K562 (cell line): ENCODE data around the gene DCUN1D3. TPM values are rescaled to one million over a fixed set of nuclear protein-coding genes. Genes with fewer than 3 reads are reported as not detected.

Source experiments
- BCLAF1 ChIP-seq, 2 experiments: fragments of 450-650 bp in 1 of 2; IDR thresholded peaks; 2 replicates each; pipeline ENCODE4 v1.6.1; 2011 to 2017; ENCODE audit warnings: low read depth in 2 of 2, antibody characterized with exemption in 1 of 2, borderline replicate concordance in 1 of 2, low read length in 1 of 2, mild to moderate bottlenecking in 1 of 2, mixed read lengths in 1 of 2; ENCODE audit not compliant: control insufficient read depth in 1 of 2
- CBX3 ChIP-seq, 2 experiments: IDR thresholded peaks; 1 replicate in 1 of 2; 2 replicates in 1 of 2; pipeline ENCODE4 v1.6.1; 2012; ENCODE audit warnings: inconsistent platforms in 2 of 2, low read length in 2 of 2, borderline replicate concordance in 1 of 2, control low read depth in 1 of 2
- CSDE1 ChIP-seq, 2 experiments: fragments of 450-650 bp; IDR thresholded peaks; 2 replicates each; pipeline ENCODE4 v1.6.1; 2016; ENCODE audit warnings: mild to moderate bottlenecking in 1 of 2
- DPF2 ChIP-seq: fragments of 450-650 bp; IDR thresholded peaks from 2 replicates; pipeline ENCODE4 v1.6.1; 2016
- GABPB1 ChIP-seq: sonication (generic); formaldehyde crosslinking; IDR thresholded peaks from 2 replicates; pipeline ENCODE4 v1.8.0; 2022; ENCODE audit warnings: mild to moderate bottlenecking, missing genetic modification reagents
- KAT8 ChIP-seq: fragments of 450-650 bp; IDR thresholded peaks from 2 replicates; pipeline ENCODE4 v1.6.1; 2016; ENCODE audit warnings: low read depth, mild to moderate bottlenecking
- MITF ChIP-seq: IDR thresholded peaks from 2 replicates; pipeline ENCODE4 v1.6.1; 2014; ENCODE audit warnings: antibody characterized with exemption
- MNT ChIP-seq, 2 experiments: fragments of 450-650 bp; conservative IDR thresholded peaks; 2 replicates each; pipeline ENCODE4 v1.6.1; 2017; ENCODE audit warnings: mild to moderate bottlenecking in 2 of 2, moderate library complexity in 2 of 2
- PHTF2 ChIP-seq: fragments of 250-450 bp; sonication (Bioruptor Pico); IDR thresholded peaks from 2 replicates; pipeline ENCODE4 v1.5.0; 2021; ENCODE audit warnings: mild to moderate bottlenecking
- POLR2G ChIP-seq: fragments of 200-400 bp; formaldehyde crosslinking; IDR thresholded peaks from 2 replicates; pipeline ENCODE4 v1.6.1; 2017; ENCODE audit warnings: low read depth, mild to moderate bottlenecking, antibody characterized with exemption, low read length, moderate library complexity
- PTRF ChIP-seq: fragments of 450-650 bp; IDR thresholded peaks from 2 replicates; pipeline ENCODE4 v1.6.1; 2016; ENCODE audit warnings: mild to moderate bottlenecking, missing genetic modification characterization, missing compliant biosample characterization
- SMARCE1 ChIP-seq: fragments of 450-650 bp; IDR thresholded peaks from 2 replicates; pipeline ENCODE4 v1.7.1; 2016; ENCODE audit warnings: mild to moderate bottlenecking
- ZNF830 ChIP-seq: fragments of 250-450 bp; sonication (Bioruptor Pico); IDR thresholded peaks from 2 replicates; pipeline ENCODE4 v1.5.0; 2021; ENCODE audit warnings: mild to moderate bottlenecking
- polyA plus RNA-seq, 8 experiments: library from polyadenylated mRNA; depleted of rRNA in 4 of 8; stranded (reverse) in 5 of 8; unstranded in 3 of 8; fragments of >200 nt; fragmentation: Nextera tagmentation in 2 of 8; fragmentation: Illumina TruSeq in 1 of 8; extraction: Ambion mirVana in 2 of 8; extraction: Trizol in 1 of 8; gene quantifications; 2 replicates each; pipeline versions ENCODE4 v1.2.1 to v1.2.3, GENCODE V29; 2011 to 2014; ENCODE audit warnings: inconsistent platforms in 1 of 8, missing spikeins in 1 of 8
- total RNA-seq, 7 experiments: library from RNA; depleted of rRNA in 6 of 7; stranded (reverse); fragments of >200 nt in 6 of 7; fragmentation: Illumina TruSeq in 2 of 7; extraction: Trizol in 2 of 7; gene quantifications; 2 replicates each; pipeline versions ENCODE4 v1.2.1 to v1.2.3, GENCODE V29; 2011 to 2021; ENCODE audit warnings: low replicate concordance in 1 of 7
- TF ChIP-seq, protein P1 (sequence below): fragments of 250-450 bp; sonication (Bioruptor Pico); IDR thresholded peaks from 2 replicates; pipeline ENCODE4 v1.4.0; 2020; ENCODE audit warnings: mild to moderate bottlenecking, moderate library complexity
- TF ChIP-seq, protein P2 (sequence below): fragments of 250-450 bp; sonication (Bioruptor Pico); IDR thresholded peaks from 2 replicates; pipeline ENCODE4 v1.8.0; 2022; ENCODE audit warnings: inconsistent platforms, mild to moderate bottlenecking, moderate library complexity, borderline replicate concordance

DCUN1D3 gene
- total and polyA plus RNA-seq, 9 of the 15 experiments (the other 6 are each of a cell fraction or from before 2014, with no cell fraction given) = 1.0 to 4.7 (median 2.2) TPM

DNA sequence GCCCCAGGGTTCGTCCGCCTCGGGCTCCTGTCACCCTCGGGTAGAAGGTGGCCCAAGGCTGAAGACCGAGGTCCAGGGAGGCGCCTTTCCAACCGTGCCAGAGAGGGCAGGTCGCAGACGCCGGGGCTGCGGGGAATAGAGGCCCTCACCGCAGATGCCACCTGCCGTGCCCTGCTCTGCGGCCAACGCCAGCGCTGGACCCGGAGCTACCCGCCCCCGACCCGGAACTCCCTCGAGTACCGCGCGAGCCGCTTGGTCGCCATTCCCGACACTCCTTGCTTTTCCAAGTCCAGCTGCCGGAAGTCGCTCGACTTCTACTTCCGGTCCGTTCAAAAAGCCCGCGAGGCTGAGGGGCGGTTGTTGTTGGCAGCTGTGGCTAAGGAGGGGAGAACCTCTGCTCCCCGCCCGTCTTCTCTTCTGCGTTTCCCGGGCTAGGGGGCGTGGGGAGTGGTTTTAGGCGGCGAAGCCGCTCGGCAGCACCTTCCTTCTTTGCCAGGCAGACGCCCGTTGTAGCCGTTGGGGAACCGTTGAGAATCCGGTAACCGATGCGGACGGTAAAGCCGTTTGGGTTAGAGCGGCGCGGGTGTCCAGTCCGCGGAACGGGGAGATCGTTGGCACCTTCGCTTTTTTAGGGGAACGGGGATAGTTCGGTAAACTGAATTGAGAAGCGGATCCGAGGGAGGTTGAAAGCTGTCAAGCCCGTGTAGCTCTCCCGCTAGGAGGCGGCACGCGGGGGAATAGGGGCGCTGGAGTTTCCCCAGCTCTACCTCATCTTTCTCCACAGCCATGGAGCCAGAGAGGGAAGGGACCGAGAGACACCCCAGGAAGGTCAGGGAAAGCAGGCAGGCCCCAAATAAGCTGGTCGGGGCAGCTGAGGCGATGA, 93.7 kb downstream of the DCUN1D3 start, which contains the start of the genes ERI2 and REXO5 (continued):
- TF ChIP-seq, protein P1, sequence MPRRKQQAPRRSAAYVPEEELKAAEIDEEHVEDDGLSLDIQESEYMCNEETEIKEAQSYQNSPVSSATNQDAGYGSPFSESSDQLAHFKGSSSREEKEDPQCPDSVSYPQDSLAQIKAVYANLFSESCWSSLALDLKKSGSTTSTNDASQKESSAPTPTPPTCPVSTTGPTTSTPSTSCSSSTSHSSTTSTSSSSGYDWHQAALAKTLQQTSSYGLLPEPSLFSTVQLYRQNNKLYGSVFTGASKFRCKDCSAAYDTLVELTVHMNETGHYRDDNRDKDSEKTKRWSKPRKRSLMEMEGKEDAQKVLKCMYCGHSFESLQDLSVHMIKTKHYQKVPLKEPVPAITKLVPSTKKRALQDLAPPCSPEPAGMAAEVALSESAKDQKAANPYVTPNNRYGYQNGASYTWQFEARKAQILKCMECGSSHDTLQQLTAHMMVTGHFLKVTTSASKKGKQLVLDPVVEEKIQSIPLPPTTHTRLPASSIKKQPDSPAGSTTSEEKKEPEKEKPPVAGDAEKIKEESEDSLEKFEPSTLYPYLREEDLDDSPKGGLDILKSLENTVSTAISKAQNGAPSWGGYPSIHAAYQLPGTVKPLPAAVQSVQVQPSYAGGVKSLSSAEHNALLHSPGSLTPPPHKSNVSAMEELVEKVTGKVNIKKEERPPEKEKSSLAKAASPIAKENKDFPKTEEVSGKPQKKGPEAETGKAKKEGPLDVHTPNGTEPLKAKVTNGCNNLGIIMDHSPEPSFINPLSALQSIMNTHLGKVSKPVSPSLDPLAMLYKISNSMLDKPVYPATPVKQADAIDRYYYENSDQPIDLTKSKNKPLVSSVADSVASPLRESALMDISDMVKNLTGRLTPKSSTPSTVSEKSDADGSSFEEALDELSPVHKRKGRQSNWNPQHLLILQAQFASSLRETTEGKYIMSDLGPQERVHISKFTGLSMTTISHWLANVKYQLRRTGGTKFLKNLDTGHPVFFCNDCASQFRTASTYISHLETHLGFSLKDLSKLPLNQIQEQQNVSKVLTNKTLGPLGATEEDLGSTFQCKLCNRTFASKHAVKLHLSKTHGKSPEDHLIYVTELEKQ = no peak
- no peak for TF ChIP-seq PHTF2
- no peak for TF ChIP-seq MITF
- no peak; the same call in 1 of the 2 replicates for TF ChIP-seq ZNF830 (CRISPR knock-in tag)
- no peak for TF ChIP-seq BCLAF1 (IDR thresholded peaks at IDR 0.05; ENCODE audit: borderline replicate concordance in 1 of 2, control insufficient read depth in 1 of 2, low read depth in 2 of 2, low read length in 1 of 2)
- no peak; a peak in 1 of 3 replicates for TF ChIP-seq CBX3 (IDR thresholded peaks at IDR 0.05; ENCODE audit: borderline replicate concordance in 1 of 2, low read length in 2 of 2)
- TF ChIP-seq KAT8 = no peak
- TF ChIP-seq POLR2G = peak; percentile 98
- 0 out of 2 replicates have a peak, but pooled peaks have one; percentile 35 for TF ChIP-seq DPF2
- TF ChIP-seq SMARCE1 = 0 out of 2 replicates have a peak, but pooled peaks have one; percentile 34
- no peak for TF ChIP-seq PTRF
- TF ChIP-seq CSDE1 (IDR thresholded peaks at IDR 0.05) = peak in 1 of 2 experiments; percentile 28; a peak in 1 of 4 replicates
- peak; percentile 96 for TF ChIP-seq GABPB1 (CRISPR knock-in tag)
- TF ChIP-seq, protein P2, sequence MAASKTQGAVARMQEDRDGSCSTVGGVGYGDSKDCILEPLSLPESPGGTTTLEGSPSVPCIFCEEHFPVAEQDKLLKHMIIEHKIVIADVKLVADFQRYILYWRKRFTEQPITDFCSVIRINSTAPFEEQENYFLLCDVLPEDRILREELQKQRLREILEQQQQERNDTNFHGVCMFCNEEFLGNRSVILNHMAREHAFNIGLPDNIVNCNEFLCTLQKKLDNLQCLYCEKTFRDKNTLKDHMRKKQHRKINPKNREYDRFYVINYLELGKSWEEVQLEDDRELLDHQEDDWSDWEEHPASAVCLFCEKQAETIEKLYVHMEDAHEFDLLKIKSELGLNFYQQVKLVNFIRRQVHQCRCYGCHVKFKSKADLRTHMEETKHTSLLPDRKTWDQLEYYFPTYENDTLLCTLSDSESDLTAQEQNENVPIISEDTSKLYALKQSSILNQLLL (CRISPR knock-in tag) = no peak
- TF ChIP-seq MNT (conservative IDR thresholded peaks at IDR 0.05) = peak; percentile 71 to 91
